A172 (cell line): ENCODE data around the gene TESK2. TPM values are rescaled to one million over a fixed set of nuclear protein-coding genes. Genes with fewer than 3 reads are reported as not detected.
A peak's percentile ranks its signal among the peaks of the same experiment; 100 is the strongest.
"Not testable (repeated sequence)": the region's sequence is repeated elsewhere in the genome, so short reads cannot be mapped to it uniquely, and the experiment has no call there.

Experiments used
- DNase-seq: peaks from one replicate; pipeline ENCODE4 v3.0.0-alpha.2; 2015; ENCODE audit warnings: low spot score
- total RNA-seq: library from RNA; depleted of rRNA; stranded (reverse); fragments of >200 nt; shearing (Covaris generic); gene quantifications from 2 replicates; pipeline ENCODE4 v1.2.3, GENCODE V29; 2014

The TESK2 gene
- total RNA-seq, 1 experiment from 2014 or later, result 0.52 TPM

GRCh38 chr1:45473302-45473701 lies 17.7 kb downstream of the TESK2 start:
- DNase-seq, result no peak

- DNase-seq, result no peak
Measured at GRCh38 chr1:45470306-45470798, 20.6 kb downstream of the TESK2 start.

GRCh38 chr1:45467353-45467752 lies 23.6 kb downstream of the TESK2 start:
- DNase-seq, result not testable (repeated sequence)

GRCh38 chr1:45465277-45465676 lies 25.7 kb downstream of the TESK2 start:
- no peak for DNase-seq

GRCh38 chr1:45458894-45459293 lies 32.1 kb downstream of the TESK2 start:
- no peak for DNase-seq

GRCh38 chr1:45456531-45456930 lies 34.4 kb downstream of the TESK2 start:
- DNase-seq, result no peak

GRCh38 chr1:45455162-45455561 lies 35.8 kb downstream of the TESK2 start:
- DNase-seq, result no peak

- no peak for DNase-seq
Measured at GRCh38 chr1:45454464-45454863, 36.5 kb downstream of the TESK2 start.

- DNase-seq, result no peak
Measured at GRCh38 chr1:45452503-45452902, 38.5 kb downstream of the TESK2 start.

- DNase-seq, result no peak
Measured at GRCh38 chr1:45448357-45448756, 42.6 kb downstream of the TESK2 start.

- no peak for DNase-seq
Measured at GRCh38 chr1:45446950-45447672, 43.9 kb downstream of the TESK2 start.

GRCh38 chr1:45446530-45446929 lies 44.4 kb downstream of the TESK2 start:
- no peak for DNase-seq

- no peak for DNase-seq
Measured at GRCh38 chr1:45444609-45445131, 46.3 kb downstream of the TESK2 start.

- no peak for DNase-seq
Measured at GRCh38 chr1:45443580-45444446, 47.1 kb downstream of the TESK2 start.

GRCh38 chr1:45442272-45442671 lies 48.7 kb downstream of the TESK2 start:
- peak; percentile 47 for DNase-seq

GRCh38 chr1:45437323-45437722 lies 53.6 kb downstream of the TESK2 start:
- no peak for DNase-seq

GRCh38 chr1:45430490-45430889 lies 60.5 kb downstream of the TESK2 start:
- DNase-seq, result no peak

- no peak for DNase-seq
Measured at GRCh38 chr1:45429561-45430159, 61.3 kb downstream of the TESK2 start.

GRCh38 chr1:45423906-45424678 lies 66.9 kb downstream of the TESK2 start:
- DNase-seq, result no peak

- DNase-seq, result no peak
Measured at GRCh38 chr1:45421935-45422334, 69.0 kb downstream of the TESK2 start.

- no peak for DNase-seq
Measured at GRCh38 chr1:45414746-45415145, 76.2 kb downstream of the TESK2 start.
